Renal pelvis (tissue), 4 donors: Measurements from ENCODE around the gene ZNF318. TPM values are rescaled to one million over a fixed set of nuclear protein-coding genes. Genes with fewer than 3 reads are reported as not detected.
"Not testable (repeated sequence)": the region's sequence is repeated elsewhere in the genome, so short reads cannot be mapped to it uniquely, and the experiment has no call there.

Source experiments
- DNase-seq: peaks from one replicate; pipeline ENCODE4 v3.0.0-alpha.2; 2013
- polyA plus RNA-seq, 3 donors: library from polyadenylated mRNA; unstranded; fragments of 120-200 nt; gene quantifications; one replicate each; pipeline ENCODE4 v1.2.1, GENCODE V29; 2013; ENCODE audit not compliant: insufficient read length in 3 of 3

ZNF318 gene
- polyA plus RNA-seq, 3 donors, result 25.9 to 38.8 (median 32.9) TPM

DNA sequence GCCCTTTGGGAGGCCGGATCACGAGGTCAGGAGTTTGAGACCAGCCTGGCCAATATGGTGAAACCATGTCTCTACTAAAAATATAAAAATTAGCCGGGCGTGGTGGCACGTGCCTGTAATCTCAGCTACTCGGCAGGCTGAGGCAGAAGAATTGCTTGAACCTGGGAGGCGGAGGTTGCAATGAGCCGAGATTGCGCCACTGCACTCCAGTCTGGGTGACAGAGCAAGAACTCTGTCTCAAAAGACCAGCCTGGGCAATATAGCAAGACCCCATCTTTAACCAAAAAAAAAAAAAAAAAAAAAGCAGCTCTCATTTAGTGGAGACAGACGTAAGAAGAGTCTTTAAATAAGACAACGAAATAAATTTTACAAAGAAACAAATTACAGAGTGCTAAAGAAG is 23.2 kb downstream of the ZNF318 start:
- DNase-seq, result not testable (repeated sequence)

GRCh38 chr6:43339168-43339567 is 30.3 kb downstream of the ZNF318 start:
- DNase-seq, result no peak

DNA sequence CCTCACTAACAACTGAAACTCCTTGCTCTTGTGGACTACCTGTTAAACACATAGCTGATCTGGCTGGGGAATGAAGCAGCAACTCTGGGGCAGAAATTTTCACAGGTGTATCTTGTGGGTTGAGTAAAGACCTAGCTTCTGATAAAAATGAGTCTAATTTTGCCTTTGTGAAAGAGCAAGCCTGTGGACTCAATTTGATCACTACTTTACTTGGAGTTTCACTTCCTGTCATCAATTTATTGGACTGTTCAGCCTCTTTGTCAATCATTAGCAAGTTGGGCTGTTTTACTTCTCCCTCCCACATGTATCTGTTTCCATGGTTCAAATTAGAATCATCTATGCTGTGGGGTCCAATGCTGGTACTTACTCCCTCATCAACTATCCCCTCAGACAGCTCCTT is 31.2 kb downstream of the ZNF318 start:
- DNase-seq, result no peak

GRCh38 chr6:43336382-43336781 is 33.1 kb downstream of the ZNF318 start:
- DNase-seq, result no peak

- DNase-seq, result no peak
These were observed 34.0 kb downstream of the ZNF318 start for GRCh38 chr6:43335469-43335868.

DNA sequence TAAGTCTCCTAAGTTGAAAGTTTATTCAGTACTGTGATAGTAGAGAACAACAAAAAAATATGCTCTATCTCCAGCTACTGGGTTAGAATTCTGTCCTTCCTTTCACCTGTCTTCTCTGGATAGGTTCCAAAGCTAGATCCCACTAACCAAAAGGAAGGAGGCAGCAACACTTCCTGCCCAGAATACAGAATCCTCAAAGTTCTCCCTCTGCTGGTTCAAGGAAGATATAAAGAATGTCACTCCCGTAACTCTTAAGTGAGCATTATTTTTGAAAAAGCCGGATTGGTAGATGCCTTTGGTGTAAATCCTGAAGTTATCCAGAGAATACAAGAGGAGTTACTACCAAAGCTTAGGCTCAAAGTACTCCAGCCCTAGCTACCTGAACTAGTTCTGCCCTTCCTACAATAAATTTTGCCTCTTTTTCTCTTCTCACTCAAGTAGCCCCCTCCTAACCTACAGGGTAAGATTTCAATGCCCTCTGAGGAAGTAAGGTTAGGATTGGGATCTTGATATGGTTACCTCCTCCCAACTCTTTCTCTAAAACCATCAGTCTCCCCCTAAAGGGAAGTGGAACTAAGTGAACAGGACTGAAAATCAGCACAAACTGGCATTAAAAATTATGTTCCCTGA is 34.9 kb downstream of the ZNF318 start:
- DNase-seq, result peak; percentile 59

- DNase-seq, result no peak
These were observed 37.6 kb downstream of the ZNF318 start for GRCh38 chr6:43331891-43332290.

- no peak for DNase-seq
These were observed 38.0 kb downstream of the ZNF318 start for GRCh38 chr6:43331470-43331869.

DNA sequence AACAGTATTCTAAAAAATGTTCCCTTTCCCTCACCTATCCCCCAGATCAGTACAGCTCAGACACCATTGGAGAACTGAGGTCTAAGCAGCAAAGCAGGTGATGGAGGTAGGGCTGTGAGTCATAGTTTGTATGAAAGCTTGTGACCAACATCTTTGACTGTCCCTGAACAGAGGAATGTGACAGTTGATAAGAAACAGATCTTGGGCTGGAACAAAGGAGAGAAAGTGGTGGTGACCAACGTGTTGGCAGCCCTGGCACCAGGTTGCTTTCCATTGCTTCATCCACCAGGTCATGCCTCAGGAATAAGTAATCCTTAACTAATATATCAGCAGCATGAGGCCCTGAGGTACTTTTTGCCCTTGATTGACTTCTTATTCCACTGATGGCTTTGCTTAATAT is 40.9 kb downstream of the ZNF318 start:
- no peak for DNase-seq

- no peak for DNase-seq
These were observed 43.6 kb downstream of the ZNF318 start for GRCh38 chr6:43325876-43326275.

DNA sequence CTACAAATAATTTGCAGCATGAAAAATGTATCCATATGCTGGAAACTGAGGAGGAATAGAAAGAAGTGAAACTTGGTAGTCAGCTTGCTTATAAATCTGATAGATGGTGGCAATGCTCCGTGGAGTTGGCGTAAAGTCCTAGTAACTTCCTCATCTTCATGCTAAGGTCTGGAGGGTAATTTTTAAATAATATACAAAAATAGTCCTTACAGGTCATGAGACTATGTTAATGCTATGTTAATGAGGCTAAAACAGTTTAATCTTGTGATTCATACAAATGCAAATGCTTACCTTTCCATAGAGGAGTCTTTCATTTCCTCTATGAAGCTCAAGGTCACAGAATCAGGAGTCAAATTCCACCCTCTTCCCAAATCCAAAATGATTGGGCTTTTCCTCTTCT is 51.4 kb downstream of the ZNF318 start:
- DNase-seq, result no peak

GRCh38 chr6:43313813-43314212 is 55.6 kb downstream of the ZNF318 start:
- no peak for DNase-seq

GRCh38 chr6:43311666-43312065 is 57.8 kb downstream of the ZNF318 start:
- DNase-seq, result no peak

GRCh38 chr6:43310624-43311023 is 58.8 kb downstream of the ZNF318 start:
- DNase-seq, result no peak

DNA sequence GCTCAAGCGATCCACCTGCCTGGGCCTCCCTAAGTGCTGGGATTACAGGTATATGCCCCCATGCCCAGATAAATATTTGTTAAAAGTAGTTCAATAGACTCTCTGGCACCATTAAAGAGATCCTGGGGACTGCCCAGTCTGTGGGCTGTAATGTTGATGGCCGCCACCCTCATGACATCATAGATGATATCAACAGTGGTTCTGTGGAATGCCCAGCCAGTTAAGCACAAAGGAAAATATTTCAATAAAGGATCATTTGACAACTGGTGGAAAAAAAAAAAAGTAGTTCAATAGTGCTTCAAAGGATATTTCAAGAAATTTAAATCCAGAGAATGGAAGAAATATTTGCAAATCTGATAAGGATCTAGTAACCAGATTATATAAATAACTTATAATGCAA is 59.3 kb downstream of the ZNF318 start:
- no peak for DNase-seq

GRCh38 chr6:43308990-43309477 is 60.4 kb downstream of the ZNF318 start:
- DNase-seq, result no peak

DNA sequence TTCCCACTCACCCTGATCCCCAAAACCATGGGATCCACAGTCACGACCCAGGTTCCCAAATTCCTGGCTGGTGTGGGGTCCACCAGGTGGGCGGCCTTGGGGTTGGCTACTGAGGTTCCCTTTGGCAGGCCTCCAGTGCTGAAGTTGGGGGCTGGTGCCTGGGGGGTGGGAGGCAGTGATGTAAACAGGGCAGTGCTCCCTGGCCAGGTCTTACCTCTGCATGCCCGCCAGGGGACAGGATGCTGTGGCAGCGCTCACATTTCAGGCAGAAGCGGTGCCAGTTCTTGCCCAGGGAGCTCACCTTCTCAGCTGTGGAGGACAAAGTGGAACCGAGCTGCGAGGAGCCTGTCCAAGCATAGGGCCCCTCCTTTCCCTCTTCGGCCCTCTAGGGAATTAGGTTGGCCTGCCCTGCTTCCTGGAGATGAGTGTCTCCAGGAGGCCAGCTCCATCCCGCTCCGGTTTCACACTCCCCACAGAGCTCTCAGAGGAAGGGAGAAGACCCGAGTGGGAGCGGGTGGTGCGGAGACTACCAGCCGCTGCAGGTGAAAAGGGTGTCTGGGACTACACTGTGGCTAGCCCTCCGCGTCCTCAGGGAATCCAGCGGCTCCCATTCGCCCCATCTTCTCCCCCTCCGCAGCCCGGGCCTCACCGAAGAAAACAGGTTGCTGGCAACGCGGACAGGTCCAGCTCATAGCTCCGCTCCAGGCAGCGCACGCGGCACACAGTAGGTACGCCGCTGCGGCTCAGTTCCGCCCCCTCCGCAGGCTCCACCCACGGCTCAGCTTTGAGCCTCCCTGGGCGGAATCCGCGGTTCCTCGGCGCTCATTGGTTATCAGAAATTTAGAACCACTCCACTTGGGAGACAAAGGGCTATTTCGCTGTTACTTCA is 61.1 kb downstream of the ZNF318 start, which contains the start of gene CRIP3:
Gene CRIP3, minus strand, starts transcription at position 726 of the 889 bp plus-strand sequence. Its CDS starts 34 bp downstream, at position 692.
- DNase-seq, result peak; percentile 23

GRCh38 chr6:43307451-43308100 is 61.9 kb downstream of the ZNF318 start:
- DNase-seq, result no peak

DNA sequence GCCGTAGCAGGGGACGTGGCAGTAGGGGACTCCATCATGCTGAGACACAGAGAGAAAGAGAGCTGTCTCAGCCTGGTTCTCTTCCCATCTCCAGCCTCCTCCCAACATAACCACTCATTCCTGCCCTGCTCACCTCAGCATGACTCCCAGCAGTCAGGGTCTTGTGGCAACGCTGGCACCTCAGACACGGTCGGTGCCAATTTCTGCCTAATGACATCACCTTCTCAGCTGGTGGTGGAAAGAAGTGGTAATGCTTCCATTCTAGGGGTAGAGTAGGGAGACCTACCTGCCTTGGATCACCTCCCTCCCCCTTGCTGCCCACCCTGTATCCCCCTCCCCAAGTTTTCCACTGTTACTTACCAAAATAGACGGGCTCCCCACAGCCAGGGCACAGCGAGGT is 63.4 kb downstream of the ZNF318 start:
- no peak for DNase-seq

GRCh38 chr6:43304882-43305281 is 64.6 kb downstream of the ZNF318 start:
- DNase-seq, result no peak

DNA sequence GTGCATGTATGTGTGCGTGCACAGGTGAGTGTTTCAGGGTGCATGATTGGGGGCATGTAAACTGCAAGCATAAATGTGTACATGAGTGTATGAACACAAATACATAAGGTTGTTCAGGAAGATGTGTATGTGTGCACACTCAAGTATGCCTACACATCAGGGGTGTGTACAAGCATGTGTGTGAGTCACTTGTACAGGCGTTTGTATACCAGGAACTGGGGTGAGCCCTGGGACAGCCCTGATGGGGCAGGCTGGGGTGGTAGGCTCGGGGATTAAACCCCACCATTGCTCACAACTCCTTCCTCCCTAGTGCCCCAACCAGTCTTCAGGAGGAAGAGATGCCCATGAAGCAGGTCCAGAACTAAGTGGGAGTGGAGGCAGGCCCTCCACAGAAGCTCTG is 65.1 kb downstream of the ZNF318 start:
- DNase-seq, result no peak

DNA sequence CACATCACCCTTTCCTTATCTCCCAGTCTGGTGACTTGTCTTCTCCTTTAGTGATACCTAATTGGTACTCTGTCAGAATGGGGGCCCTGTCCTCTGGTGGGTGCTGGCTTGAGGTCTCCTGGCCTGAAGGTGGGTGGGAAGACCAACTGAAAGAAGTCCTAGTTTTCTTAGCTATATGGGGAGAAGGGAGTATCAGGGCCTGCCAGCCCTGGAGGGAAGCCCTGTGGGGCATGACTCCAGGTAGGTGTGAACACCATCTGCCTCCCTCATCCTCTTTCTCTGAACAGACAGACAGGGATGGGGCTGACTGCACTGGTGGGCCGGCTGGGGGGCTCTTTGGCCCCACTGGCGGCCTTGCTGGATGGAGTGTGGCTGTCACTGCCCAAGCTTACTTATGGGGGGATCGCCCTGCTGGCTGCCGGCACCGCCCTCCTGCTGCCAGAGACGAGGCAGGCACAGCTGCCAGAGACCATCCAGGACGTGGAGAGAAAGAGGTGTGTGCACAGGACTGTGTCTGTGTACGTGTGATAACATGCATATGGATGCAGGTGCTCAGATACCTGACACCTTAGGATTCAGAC is 65.6 kb downstream of the ZNF318 start:
- no peak for DNase-seq
